GM18499 (cell line): ENCODE measurements around the gene MYO6.
A peak's percentile ranks its signal among the peaks of the same experiment; 100 is the strongest.

Experiments
- ATAC-seq: cut with Tn5 transposase; IDR thresholded peaks from one replicate; pipeline ENCODE4 v1.9.1; 2021; ENCODE audit warnings: moderate number of reproducible peaks; ENCODE audit not compliant: insufficient read depth, unreplicated experiment

MYO6 gene

GRCh38 chr6:75818098-75818855 lies 69.2 kb downstream of the MYO6 start:
- ATAC-seq, result no peak

- ATAC-seq, result no peak
Observed at GRCh38 chr6:75819776-75820487, 70.9 kb downstream of the MYO6 start.

DNA sequence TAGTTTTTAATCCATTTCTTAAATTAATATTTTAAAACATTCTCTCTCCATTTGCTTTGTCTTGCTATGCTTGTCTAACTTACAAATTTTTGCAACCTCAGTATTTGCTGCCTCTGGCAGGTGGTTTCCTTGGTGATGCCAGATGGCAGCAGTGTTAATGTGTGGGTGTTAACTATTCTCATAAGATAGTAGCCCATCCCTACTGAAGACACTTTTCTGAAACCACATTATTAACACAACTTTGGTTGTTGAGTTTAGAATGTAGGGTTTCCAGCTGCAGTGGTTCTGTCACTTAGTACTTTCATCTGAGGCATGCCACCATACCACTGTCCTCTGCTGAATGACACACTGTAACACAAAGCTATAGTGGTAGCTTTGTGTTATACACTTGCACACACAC lies 75.1 kb downstream of the MYO6 start:
- no peak for ATAC-seq

- no peak for ATAC-seq
Observed at GRCh38 chr6:75827163-75827562, 78.1 kb downstream of the MYO6 start.

DNA sequence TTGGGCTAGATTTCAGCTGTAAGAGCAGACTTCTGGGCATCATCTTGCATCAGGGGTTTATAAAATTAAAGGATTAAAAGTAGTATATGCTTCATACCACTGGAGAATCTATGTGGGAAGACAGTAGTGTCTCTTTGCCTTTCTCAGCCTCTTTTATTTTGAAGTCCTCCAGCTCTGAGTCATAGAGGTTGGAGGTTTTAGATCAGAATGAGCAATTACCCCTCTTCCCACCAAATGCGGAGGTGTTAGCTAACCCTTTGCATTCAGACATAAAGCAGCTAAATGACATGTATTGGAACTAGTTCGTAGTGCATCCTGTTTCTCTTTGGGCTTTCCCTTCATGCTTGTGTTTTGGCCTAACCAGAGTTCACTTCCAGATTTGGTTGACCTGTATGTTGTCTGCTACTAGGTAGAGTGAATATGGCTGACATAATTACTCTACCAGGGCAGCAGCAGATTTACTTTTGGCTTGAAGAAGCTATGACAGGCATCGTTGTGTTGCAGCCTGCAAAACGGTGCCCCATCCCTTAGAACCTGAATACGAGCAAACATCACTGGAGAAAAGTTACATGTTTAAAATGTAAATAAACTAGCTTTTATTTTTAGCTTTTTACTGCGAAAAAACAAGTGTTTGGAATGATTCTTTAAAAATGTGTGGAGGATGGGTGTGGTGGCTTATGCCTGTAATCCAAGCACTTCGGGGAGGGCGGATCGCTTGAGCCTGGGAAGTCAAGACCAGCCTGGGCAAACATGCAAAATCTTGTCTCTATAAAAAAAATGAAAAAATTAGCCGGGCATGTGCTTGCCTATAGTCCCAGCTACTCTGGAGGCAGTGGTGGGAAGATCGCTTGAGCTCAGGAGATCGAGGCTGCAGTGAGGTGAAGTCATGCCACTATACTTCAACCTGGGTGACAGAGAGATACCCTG lies 82.2 kb downstream of the MYO6 start:
- ATAC-seq, result peak; percentile 64

DNA sequence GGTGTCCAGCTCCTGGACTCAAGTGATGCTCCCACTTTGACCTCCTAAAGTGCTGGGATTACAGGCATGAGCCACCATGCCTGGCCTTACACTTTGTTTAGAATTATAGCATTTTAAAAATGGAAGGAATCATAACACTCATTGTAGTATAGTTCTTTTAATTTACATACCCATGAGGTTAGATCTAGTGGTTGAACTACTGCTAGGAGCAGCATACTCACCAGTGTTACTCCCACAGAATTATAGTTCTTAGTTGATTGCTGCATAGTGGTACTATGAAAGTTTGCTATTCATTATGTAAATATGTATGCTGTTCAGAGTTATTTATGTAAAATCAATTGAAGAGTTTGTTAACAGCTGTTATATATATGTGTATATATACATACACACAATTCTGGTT lies 85.4 kb downstream of the MYO6 start:
- no peak for ATAC-seq

DNA sequence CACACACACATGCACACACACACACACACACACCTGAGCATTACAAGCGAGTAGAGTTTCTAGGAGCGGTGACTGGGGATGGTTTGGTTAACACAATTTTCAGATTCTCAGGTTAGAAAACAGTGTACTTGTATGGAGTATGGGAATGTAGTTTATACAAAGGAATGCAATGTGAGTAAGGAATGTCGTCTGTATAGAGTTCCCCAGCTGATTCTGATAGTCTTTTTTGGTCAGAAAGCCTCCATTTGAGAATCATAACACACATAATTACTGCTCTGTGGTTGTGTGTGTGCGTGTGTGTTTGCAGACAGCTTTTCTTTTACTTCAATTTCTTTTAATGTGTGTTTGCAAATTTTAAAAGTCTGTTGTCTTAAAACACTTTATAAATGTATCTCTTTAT lies 93.2 kb downstream of the MYO6 start:
- no peak for ATAC-seq

GRCh38 chr6:75842732-75843131 lies 93.7 kb downstream of the MYO6 start:
- ATAC-seq, result no peak

GRCh38 chr6:75843396-75843795 lies 94.4 kb downstream of the MYO6 start:
- no peak for ATAC-seq

- ATAC-seq, result no peak
Observed at GRCh38 chr6:75848274-75848673, 99.2 kb downstream of the MYO6 start.

DNA sequence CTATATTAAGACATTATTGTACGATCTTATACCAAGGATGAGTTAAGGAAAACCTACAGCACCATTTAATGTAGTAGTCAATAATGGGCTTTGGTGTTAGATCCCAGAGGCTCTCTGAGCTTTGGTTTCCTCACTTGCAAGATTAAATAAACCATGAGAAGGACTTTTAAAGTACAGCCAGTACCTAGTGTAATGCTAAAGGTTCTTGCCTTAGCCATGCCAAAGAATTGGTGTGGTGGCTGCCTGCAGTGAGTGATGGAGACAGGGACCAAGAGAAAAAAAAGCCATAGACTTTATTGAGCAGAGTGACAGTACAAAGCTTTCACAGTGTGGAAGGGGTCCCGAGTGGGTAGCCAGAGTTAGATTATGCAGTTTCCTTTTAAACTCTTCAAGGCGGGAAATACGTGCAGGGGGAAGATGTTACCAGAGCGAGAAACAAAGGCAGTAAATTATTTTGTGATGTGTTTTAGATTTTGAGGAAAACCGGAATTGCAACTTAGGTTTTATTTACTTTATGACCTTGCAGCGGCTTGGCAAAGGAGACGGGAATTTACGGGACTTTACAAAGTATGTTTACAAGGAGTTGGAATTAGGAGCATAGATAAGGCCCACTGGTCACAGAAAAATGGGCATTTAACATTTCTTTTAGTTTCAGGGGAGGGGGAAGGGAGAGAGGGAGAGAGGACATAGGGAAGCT lies 100.4 kb downstream of the MYO6 start:
- ATAC-seq, result no peak

- no peak for ATAC-seq
Observed at GRCh38 chr6:75850026-75850833, 101.2 kb downstream of the MYO6 start.

- no peak for ATAC-seq
Observed at GRCh38 chr6:75852721-75853120, 103.7 kb downstream of the MYO6 start.

GRCh38 chr6:75853806-75854205 lies 104.8 kb downstream of the MYO6 start:
- ATAC-seq, result no peak

- ATAC-seq, result no peak
Observed at GRCh38 chr6:75855052-75855451, 106.0 kb downstream of the MYO6 start.

GRCh38 chr6:75856902-75857301 lies 107.9 kb downstream of the MYO6 start:
- ATAC-seq, result no peak

DNA sequence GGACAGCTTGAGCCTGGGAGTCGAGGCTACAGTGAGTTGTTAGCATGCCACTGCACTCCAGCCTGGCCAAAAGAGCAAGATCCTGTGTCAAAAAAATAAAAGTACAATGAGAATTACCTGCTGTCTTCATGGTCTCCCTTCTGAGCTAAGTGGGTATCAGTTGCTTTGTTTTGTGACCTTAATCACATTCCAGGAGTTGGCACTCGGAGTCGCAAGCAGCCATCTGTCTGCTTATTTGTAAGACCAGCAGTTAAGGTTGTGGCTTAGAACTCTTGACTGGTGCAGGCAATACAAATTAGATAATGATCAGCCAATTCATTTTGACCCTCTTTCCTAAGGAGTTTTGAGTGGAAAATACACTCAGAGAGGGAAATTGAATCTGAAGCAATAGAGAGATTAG lies 114.0 kb downstream of the MYO6 start:
- ATAC-seq, result no peak

DNA sequence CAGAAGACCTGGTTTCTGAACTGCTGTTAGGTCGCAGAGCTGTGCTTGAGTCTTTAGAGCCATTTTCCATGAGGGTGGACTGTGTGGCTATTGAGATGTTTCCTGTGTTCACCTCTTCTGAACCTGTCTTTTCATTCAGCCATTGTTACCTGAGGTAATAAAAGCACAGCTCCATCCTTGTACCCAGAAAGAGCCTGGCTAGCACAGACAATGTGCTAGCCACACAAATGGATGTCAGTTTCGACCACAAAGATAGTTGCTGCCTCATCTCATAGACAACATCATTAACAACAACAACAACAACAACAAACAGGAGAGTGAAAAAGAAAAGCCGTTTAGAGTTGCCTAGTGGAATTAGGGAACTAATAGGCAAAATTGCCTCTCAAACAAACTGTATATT lies 114.7 kb downstream of the MYO6 start:
- no peak for ATAC-seq

- no peak for ATAC-seq
Observed at GRCh38 chr6:75864446-75864845, 115.4 kb downstream of the MYO6 start.

- no peak for ATAC-seq
Observed at GRCh38 chr6:75870389-75870788, 121.3 kb downstream of the MYO6 start.
